ENCODE data around the gene FBXO17.

The FBXO17 gene

DNA sequence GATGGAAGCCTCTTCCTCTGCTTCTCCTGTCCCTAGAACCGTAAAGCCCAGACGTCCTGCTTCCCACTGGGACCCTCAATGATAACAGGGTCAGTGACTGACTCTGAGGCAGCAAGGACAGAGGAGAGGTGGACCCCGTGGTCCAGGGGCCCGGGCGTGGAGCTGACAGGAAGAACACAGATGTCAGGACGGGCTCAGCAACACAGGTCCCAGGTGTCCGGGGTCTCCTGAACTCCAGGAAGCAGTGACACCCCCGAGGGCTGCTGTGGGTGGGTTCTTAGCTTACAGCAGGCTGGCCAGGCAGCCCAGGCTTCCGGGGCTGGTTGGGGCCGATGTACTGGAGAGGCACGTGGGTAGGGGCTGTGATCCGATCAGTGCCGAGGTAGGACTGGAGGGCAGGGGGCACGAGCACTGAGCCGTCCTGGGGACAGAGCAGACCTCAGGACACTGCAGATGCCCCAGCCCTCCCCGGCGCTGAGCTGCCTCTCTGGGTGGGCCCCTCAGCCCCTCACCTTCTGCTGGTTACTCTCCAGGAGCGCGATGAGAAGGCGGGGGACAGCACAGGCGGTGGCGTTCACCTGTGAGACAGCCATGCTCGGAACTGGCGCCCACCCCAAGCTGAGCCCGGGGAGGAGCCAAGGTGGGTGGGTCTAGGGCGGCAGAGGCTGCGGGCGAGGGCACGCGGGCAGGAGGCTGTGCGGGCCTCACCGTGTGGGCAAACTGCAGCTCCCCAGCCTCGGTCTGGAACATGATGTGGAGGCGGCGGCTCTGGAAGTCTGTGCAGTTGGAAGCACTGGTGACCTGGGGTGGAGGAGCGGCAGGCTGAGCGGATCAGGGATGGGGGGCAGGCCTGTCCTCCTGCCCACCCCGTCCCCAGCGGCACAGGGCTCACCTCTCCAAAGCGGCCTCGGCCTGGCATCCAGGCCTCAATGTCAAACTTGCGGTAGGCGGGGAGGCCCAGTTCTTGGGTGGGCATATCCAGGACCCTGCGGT lies 59.9 kb downstream of the FBXO17 start:
- DNase-seq: no peak

DNA sequence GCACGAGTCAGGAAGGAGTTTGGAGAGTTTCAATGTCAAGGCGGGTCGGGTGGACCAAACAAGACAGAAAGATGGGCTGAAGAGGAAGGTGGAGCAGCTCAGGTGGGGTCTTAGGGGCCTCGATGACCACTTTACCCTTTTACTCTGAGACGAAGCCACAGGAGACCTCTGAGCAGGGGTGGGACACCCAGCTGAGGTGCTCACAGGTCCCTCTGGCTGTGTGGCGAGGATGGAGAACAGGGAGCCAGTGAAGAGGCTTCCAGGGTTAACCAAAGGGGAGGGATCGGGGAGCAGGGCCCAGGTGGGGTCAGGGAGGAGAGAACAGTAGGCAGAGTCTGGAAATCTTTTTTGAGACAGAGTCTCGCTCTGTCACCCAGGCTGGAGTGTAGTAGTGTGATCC lies 61.6 kb downstream of the FBXO17 start:
- no peak for DNase-seq

DNA sequence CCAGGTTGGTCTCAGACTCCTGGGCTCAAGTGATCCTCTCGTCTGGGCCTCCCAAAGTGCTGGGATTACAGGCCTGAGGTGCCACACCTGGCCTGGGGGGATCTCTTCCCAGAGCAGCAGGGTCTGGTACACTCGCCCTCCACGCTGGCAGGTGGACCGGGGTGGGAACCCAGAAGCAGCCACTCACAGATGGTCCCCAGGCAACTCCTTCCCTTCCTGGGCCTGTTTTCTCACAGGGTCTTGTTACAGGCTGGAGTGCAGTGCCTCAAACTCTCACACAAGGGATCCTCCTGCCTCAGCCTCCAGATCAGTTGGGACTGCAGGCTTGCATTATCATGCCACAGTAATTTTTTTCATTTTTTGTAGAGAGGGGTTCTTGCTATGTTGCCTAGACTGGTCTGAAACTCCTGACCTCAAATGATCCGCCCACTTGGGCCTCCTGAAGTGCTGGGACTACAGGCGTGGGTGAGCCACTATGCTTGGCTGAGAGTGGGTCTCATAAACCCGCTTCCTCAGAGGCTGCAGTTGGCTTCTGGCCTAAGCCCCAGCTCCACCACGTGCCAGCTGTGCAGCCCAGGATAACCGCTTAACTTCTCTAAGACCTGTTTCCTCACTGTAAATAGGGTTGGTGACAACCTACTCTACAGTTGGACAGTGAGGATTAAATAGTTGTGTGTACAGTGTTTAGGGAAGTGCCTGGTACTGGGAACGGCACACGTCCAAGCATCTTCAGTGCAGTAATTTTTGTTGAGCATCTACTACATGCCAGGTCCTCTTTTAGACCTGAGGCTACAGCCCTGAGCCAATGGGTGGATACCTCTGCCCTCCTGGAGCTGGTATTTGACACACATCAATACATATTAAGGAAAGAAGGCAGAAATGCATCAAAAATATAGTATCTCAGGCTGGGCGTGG lies 62.7 kb downstream of the FBXO17 start:
- DNase-seq: no peak

DNA sequence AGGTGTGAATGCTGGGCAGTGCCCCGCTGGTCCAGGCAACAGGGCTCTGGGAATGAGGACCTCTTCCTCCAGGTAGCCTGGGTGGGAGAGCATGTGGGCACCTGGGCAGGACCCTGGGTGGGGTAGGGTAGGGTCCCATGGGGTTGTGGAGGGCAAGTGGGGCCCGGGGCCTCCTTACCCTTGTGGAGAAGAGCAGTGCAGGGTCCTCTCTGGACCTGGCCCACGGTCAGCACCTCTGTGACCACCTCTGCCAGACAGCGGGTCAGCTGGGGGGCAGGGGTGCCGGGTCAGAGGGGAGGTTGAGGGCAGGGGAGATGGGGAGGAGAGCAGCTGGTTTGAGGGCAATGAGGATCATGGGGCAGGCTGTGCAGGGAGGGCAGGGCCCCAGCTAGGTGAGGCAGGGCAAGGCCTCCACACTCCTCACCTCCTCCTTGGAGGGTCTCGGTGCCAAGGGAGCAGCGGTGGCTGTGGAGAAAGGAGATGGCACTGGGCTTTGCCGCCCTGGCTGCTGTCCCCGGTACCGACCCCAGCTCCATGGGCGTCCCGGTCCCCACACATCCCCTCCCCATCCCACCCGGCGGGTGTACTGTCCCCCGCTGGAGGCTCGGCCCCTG lies 64.0 kb downstream of the FBXO17 start:
- no peak for DNase-seq

DNA sequence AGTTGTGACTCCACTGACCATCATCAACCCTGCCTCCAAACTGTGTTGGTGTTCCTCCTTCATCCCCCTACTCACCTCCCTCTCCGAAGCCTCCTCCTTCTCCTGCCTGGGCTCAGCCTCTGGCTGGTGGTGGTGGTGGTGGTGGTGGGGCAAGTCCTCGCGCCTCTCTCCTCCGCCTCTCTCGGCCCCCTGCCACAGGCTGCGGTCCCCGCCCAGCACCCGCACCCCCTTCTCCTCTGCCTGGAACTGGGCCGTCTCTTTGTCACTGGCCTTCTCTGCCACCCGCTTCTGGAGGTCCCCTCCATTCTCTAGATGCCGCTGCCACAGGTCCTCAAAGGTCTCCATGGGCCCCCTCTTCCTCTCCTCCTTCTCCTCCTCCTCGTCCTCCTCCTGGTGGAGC lies 65.1 kb downstream of the FBXO17 start:
- no peak for DNase-seq

DNA sequence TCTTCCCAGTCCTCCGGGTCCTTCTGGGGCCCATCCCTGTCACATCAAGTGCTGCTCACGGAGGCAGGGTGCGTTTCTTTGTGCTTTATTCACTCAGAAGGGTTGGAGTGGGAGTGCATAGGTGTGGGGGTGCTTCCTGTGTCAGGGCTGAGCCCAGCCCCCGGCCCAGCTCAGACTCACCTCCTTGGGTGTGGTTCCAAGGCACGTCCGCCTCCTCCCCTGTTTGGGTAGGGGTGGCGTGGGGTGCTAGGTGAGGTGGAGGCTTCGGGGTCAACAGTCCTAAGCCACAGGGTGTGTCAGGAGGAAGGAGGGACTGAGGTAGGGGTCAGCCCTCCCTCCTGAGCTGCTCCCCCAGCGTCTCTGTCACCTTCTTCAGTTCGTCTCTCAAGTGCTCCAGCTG lies 66.6 kb downstream of the FBXO17 start:
- DNase-seq: no peak

DNA sequence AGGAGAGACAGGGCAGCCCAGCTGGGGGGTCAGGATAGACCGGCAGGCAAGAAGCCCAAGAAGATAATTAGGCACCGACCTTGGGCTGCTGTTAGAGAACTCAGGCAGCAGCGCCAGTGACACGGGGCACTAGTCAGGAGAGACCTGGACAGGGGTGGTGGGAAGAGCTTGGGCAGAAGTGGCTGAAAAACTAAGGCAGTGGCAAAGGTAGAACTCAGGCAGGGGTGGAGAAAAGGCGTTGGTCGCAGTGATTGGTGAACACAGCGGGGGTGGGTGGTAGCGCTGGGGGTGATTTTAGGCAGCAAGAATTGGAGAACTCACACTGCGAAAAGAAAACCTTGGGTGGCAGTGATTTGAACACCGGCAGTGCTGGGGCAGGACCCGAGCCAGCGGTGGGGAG lies 67.9 kb downstream of the FBXO17 start:
- DNase-seq: no peak

DNA sequence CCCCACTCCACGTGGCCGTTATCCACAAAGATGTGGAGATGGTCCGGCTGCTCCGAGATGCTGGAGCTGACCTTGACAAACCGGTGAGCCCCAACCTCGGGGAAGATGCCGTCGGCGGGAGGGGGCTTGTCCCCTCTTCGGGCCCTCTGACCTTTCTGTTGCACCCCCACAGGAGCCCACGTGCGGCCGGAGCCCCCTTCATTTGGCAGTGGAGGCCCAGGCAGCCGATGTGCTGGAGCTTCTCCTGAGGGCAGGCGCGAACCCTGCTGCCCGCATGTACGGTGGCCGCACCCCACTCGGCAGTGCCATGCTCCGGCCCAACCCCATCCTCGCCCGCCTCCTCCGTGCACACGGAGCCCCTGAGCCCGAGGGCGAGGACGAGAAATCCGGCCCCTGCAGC lies 68.3 kb downstream of the FBXO17 start:
- DNase-seq: no peak

DNA sequence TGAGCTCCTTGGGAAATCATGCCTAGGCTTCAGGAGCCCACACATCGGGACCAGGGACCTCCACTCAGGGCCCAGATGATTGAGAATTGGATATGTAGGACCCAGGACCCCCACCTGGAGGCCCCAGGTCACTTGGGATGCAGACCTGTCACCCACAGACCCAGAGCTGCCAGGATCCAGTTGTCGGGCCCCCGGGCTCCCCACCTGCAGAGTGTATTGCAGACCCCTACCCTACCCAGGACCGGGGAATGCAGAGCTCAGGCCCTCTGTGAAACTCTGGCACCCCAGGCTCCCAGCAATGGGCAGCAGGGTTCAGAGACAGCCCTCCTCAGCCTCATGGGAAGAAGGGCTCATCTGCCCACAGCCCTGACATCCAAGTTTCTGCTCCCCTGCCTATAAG lies 69.9 kb downstream of the FBXO17 start:
- DNase-seq: no peak

DNA sequence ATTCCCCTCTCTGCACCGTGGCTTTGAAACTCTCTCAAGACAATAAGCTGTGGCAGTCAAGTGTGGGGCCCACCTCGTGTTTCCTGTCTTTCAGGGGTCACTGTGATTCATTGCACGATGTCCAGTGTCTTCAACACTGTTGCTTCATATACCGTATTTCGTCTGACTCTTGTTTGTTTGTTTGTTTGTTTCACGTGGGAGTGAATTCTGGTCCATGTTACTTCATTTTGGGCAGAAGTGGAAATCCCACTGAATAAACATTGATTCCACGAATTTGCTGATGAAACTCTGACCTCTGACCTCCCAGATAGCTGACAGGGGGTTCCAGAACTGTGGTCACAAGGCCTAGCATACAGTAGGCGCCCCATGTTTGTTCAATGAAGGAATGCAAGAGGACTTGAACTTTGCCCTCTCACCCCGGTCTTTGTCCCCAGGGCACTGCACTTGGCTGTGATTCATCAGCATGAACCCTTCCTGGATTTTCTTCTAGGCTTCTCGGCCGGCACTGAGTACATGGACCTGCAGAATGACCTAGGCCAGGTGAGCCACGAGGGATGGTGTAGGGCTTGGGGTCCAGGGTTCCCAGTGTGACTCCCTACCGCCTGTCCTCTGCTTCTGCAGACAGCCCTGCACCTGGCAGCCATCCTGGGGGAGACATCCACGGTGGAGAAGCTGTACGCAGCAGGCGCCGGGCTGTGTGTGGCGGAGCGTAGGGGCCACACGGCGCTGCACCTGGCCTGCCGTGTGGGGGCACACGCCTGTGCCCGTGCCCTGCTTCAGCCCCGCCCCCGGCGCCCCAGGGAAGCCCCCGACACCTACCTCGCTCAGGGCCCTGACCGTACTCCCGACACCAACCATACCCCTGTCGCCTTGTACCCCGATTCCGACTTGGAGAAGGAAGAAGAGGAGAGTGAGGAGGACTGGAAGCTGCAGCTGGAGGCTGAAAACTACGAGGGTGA lies 70.7 kb downstream of the FBXO17 start:
- DNase-seq: no peak

DNA sequence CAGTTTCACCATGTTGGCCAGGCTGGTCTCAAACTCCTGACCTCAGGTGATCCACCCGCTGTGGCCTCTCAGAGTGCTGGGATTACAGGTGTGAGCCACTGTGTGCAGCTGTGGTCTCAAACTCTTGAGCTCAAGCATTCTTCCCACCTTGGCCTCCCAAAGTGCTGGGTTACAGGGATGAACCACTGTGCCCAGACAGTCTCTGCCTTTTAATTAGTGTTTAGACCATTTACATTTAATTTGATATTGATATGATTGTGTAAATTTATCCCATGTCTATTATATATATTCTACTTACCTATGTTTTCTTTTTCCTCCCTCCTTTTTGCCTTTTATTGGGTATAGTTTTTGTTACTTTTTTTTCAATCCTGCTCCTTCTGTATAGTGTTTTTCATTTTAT lies 73.9 kb downstream of the FBXO17 start:
- no peak for DNase-seq

DNA sequence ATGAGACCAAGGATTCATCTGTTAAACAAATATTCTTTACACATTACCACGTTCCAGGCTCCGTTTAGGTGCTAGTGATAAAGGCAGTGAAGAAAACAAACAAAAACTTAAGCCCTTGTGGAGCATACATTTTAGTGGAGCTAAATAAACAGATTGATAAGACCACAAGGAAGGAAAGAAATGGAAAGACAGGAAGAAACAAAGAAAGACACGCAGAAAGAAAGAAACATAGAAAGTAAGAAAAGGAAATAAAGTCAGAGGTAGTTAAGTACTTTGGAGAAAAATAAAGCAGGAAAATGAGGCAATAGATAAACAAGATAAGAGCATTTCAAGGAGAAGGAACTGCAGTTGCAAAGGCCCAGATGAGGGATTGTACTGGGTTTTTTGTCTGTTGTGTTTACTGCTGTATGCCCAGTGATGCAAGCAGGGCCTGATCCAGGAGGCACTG lies 74.8 kb downstream of the FBXO17 start:
- DNase-seq: no peak

DNA sequence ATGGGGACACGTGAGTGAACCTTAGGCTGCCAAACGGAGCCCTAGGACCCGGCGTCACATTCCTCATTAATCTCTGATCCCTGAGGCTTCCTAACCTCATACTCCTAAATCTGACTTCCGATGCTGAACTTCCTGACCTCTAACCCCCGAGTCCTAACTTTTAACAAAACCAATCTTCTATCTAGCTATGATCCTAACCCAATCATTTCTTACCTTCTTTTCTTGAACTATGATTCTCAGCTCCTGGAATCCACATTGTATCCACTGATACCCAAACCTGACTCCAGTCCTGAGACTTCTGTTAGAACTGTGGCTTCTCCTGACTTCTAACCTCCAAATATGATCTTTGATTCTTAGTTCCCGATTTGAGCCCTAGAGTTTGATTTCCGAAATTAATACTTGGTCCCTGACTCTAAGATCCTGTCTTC lies 75.3 kb downstream of the FBXO17 start:
- no peak for DNase-seq

DNA sequence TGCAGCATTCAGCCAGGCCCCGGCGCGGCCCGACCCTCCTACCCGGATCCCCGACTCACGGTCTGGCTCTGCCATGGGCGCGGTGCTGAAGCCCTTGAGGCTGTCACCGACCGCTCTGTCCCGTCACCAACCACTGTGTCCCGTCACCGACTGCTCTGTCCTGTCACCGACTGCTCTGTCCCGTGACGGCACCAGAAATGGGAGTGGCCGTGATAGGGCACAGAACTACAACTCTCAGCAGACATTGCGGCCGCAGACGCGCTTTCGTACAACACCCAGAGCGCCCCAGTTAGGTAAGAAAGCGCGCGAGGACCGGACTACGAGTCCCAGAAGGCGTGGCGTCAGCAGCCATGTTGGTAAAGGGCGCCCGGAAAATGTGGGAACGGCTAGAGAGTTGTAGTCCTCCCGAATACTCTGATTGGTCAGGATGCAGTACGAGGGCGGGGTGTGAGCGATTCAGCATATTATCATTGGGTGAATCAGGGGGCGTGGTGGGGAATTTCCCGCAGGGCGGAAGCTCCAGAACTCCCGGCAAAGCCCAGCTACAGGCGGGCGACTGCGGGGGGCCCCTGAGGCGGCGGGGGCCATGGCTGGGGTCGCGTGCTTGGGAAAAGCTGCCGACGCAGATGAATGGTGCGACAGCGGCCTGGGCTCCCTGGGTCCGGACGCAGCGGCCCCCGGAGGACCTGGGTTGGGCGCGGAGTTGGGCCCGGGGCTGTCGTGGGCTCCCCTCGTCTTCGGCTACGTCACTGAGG lies 75.9 kb downstream of the FBXO17 start, which contains the start of the genes NFKBIB and SIRT2:
NFKBIB (plus strand) TSS at position 523 of the 755 bp plus-strand sequence; CDS start at position 587, 64 bp downstream.
SIRT2 (minus strand) TSS at position 172 of the 755 bp plus-strand sequence; CDS start at position 75, 97 bp downstream.
- DNase-seq: peak; percentile 97

DNA sequence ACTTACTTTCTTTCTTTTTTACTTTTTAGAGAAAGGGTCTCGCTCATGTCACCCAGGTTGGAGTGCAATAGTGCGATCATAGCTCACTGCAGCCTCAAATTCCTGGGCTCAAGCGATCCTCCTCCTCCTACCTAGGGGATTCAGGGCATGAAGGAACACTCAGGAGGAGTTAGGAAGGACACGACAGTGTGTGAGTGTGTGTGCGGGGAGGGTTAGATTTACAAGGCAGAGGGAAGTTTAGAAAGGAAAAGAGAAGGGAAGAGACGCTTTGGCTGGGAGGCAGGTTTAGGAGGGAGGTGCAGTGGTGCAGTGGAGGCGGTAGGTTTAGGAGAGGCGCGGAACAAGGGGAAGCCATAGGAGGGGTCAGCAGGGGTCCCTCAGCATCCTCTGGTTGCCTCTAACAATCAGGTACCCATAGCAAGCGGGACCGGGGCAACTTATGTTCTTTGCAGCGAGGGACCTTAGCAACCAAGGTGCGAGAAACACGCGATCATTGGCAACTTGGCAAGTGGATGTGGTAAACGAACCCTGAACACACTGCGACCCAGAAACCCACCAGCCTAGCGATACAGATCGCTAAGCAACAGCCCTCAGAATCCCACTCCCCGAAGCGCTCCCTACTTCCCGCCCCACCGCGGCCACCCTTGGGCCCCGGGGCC lies 76.6 kb downstream of the FBXO17 start:
- DNase-seq: no peak

DNA sequence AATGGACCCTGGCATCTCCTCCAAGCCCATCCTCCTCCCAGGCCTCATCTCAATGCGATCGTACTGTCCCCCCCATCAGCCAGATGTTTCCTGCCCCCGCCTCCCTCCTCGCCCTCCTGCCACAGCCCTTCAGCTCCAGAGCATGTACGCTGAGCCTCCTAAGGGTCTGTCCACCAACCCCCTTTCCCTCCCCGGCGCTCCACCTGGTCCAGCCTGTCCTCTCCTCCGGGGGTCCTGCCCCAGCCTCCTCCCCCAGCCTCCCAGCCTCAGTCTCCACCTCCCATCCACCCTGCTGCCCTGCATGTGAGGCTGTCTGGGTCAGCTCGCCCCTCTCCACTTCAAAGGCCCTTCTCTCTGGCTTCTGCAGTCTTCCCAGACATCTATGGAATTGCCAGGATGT lies 80.6 kb downstream of the FBXO17 start:
- DNase-seq: no peak

DNA sequence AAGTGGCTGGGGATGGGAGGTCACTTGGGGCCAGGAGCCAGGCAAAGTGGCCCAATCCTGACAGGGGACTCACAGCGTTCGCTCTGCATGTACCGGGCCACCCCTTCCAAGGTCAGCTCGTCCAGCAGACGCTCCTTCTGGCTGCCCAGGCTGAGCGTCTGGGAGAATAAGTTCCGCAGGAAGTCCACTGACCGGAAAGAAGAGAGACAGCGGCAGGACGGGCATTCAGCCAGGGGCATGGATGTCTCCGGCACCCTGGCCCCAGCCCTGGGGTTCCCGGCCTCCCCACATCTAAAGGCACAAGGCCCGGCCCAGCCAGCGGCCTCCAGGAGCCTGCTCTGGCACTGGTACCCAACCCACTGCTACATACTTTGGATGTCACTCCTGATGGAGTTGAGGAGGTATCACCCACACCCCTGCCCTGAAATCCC lies 82.2 kb downstream of the FBXO17 start:
- no peak for DNase-seq

DNA sequence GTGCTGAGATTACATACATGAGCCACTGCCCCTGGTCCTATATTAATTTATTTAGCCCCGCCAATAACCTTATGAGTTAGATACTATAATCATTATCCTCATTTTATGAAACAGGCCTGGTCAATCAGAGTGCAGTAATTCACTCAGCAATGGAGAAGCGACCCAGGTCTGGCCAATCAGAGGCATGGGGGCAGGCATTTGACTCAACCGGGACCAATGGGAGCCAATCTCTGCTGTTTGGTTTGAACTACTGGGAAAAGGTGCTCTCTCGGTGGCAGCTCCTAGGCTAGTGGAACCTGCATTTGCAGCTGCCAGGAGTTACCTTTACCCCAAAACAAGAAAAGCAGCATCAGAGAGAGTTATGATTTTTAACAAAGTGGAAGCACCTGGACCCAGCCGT lies 82.7 kb downstream of the FBXO17 start:
- DNase-seq: no peak

DNA sequence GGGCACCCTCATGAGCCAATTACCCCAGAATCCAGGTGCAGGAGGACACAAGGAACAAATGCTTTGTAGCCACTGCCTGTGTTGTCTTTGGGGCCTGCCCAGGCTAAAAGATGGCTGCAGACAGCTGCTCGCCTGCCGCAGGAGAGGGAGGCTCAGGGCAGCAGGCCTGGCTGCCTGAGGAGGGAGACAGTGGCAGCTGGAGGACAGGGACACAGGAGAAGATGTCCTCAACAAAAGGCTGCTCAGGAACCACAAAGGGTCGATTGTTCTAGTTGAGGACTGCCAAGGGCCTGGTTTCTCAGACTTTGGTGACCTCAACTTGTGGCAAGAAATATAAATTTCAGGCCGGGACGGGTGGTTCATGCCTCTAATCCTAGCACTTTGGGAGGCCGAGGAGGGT lies 83.8 kb downstream of the FBXO17 start:
- DNase-seq: no peak

All from NCI-H1417 treated with DMSO at 0.1 percent for 48 hours (cell line).